ENCODE measurements around the gene NACC2.
A peak's percentile ranks its signal among the peaks of the same experiment; 100 is the strongest.

The NACC2 gene

GRCh38 chr9:136127313-136127712 lies 32.2 kb upstream of the NACC2 start:
- H3K9me3 ChIP-seq (ENCODE audit: control insufficient read depth, low read length), result no peaks in the 10 kb centered on the region
- peaks cover 5% of the 10 kb centered on the region for H3K4me1 ChIP-seq (ENCODE audit: control insufficient read depth, insufficient read depth, low read length, poor library complexity, severe bottlenecking)
- H3K27ac ChIP-seq (ENCODE audit: low read depth, low read length, severe bottlenecking), result no peak overlapping the region
- H3K36me3 ChIP-seq (ENCODE audit: control insufficient read depth, insufficient read depth, low read length), result no peaks in the 10 kb centered on the region
- WGBS, 2 experiments (ENCODE audit: insufficient coverage in 2 of 2), result 96 to 97% methylated on average over 14 to 16 of the region's 18 CpGs
- H3K4me3 ChIP-seq (ENCODE audit: extremely low read depth, insufficient read depth, low read length, poor library complexity, severe bottlenecking), result no peak overlapping the region

- 60 to 65% methylated on average over 1 to 2 of the region's 2 CpGs for WGBS, 2 experiments (ENCODE audit: insufficient coverage in 2 of 2)
- no peaks in the 10 kb centered on the region for H3K4me1 ChIP-seq (ENCODE audit: control insufficient read depth, insufficient read depth, low read length, poor library complexity, severe bottlenecking)
- H3K27ac ChIP-seq (ENCODE audit: low read depth, low read length, severe bottlenecking), result no peak overlapping the region
- H3K36me3 ChIP-seq (ENCODE audit: control insufficient read depth, insufficient read depth, low read length), result no peaks in the 10 kb centered on the region
- no peak overlapping the region for H3K4me3 ChIP-seq (ENCODE audit: extremely low read depth, insufficient read depth, low read length, poor library complexity, severe bottlenecking)
- no peaks in the 10 kb centered on the region for H3K9me3 ChIP-seq (ENCODE audit: control insufficient read depth, low read length)
Observed at GRCh38 chr9:136124976-136125692, 30.0 kb upstream of the NACC2 start.

GRCh38 chr9:136122425-136123383 lies 27.6 kb upstream of the NACC2 start:
- 36 to 38% methylated on average over 38 to 39 of the region's 45 CpGs for WGBS, 2 experiments (ENCODE audit: insufficient coverage in 2 of 2)
- Histone ChIP-seq H3K9me3 (ENCODE audit: control insufficient read depth, low read length) (no peaks in the 10 kb centered on the region), H3K36me3 (ENCODE audit: control insufficient read depth, insufficient read depth, low read length) (no peaks in the 10 kb centered on the region), H3K27ac (ENCODE audit: low read depth, low read length, severe bottlenecking) (no peak overlapping the region), H3K4me1 (ENCODE audit: control insufficient read depth, insufficient read depth, low read length, poor library complexity, severe bottlenecking) (peaks cover 4% of the 10 kb centered on the region), H3K4me3 (ENCODE audit: extremely low read depth, insufficient read depth, low read length, poor library complexity, severe bottlenecking) (no peak overlapping the region)

- no peaks in the 10 kb centered on the region for H3K9me3 ChIP-seq (ENCODE audit: control insufficient read depth, low read length)
- peaks cover 11% of the 10 kb centered on the region for H3K4me1 ChIP-seq (ENCODE audit: control insufficient read depth, insufficient read depth, low read length, poor library complexity, severe bottlenecking)
- no peak overlapping the region for H3K27ac ChIP-seq (ENCODE audit: low read depth, low read length, severe bottlenecking)
- WGBS, 2 experiments (ENCODE audit: insufficient coverage in 2 of 2), result 98 to 100% methylated on average over 6 to 9 of the region's 9 CpGs
- H3K4me3 ChIP-seq (ENCODE audit: extremely low read depth, insufficient read depth, low read length, poor library complexity, severe bottlenecking), result no peak overlapping the region
- H3K36me3 ChIP-seq (ENCODE audit: control insufficient read depth, insufficient read depth, low read length), result peaks cover 2% of the 10 kb centered on the region
Observed at GRCh38 chr9:136121801-136122200, 26.7 kb upstream of the NACC2 start.

- Histone ChIP-seq H3K27ac (ENCODE audit: low read depth, low read length, severe bottlenecking) (no peak overlapping the region), H3K4me1 (ENCODE audit: control insufficient read depth, insufficient read depth, low read length, poor library complexity, severe bottlenecking) (peaks cover 16% of the 10 kb centered on the region), H3K4me3 (ENCODE audit: extremely low read depth, insufficient read depth, low read length, poor library complexity, severe bottlenecking) (no peak overlapping the region), H3K9me3 (ENCODE audit: control insufficient read depth, low read length) (no peaks in the 10 kb centered on the region), H3K36me3 (ENCODE audit: control insufficient read depth, insufficient read depth, low read length) (peaks cover 14% of the 10 kb centered on the region)
- WGBS, 2 experiments (ENCODE audit: insufficient coverage in 2 of 2), result 94 to 95% methylated on average over 15 to 17 of the region's 18 CpGs
Observed at GRCh38 chr9:136120438-136120844, 25.4 kb upstream of the NACC2 start.

GRCh38 chr9:136119883-136120393 lies 24.8 kb upstream of the NACC2 start:
- Histone ChIP-seq H3K4me3 (ENCODE audit: extremely low read depth, insufficient read depth, low read length, poor library complexity, severe bottlenecking) (peak overlapping the region; percentile 66), H3K4me1 (ENCODE audit: control insufficient read depth, insufficient read depth, low read length, poor library complexity, severe bottlenecking) (peaks cover 16% of the 10 kb centered on the region), H3K27ac (ENCODE audit: low read depth, low read length, severe bottlenecking) (peak overlapping the region; percentile 79), H3K9me3 (ENCODE audit: control insufficient read depth, low read length) (no peaks in the 10 kb centered on the region), H3K36me3 (ENCODE audit: control insufficient read depth, insufficient read depth, low read length) (peaks cover 19% of the 10 kb centered on the region)
- WGBS, 2 experiments (ENCODE audit: insufficient coverage in 2 of 2), result 75 to 82% methylated on average over 8 to 10 of the region's 11 CpGs

- peak overlapping the region; percentile 66 for H3K4me3 ChIP-seq (ENCODE audit: extremely low read depth, insufficient read depth, low read length, poor library complexity, severe bottlenecking)
- H3K4me1 ChIP-seq (ENCODE audit: control insufficient read depth, insufficient read depth, low read length, poor library complexity, severe bottlenecking), result peaks cover 16% of the 10 kb centered on the region
- 3% methylated on average over 37 to 62 of the region's 64 CpGs for WGBS, 2 experiments (ENCODE audit: insufficient coverage in 2 of 2)
- peaks cover 26% of the 10 kb centered on the region for H3K36me3 ChIP-seq (ENCODE audit: control insufficient read depth, insufficient read depth, low read length)
- H3K27ac ChIP-seq (ENCODE audit: low read depth, low read length, severe bottlenecking), result peak overlapping the region; percentile 79
- H3K9me3 ChIP-seq (ENCODE audit: control insufficient read depth, low read length), result no peaks in the 10 kb centered on the region
Observed at GRCh38 chr9:136119061-136119882, 24.2 kb upstream of the NACC2 start.

GRCh38 chr9:136118320-136119060 lies 23.4 kb upstream of the NACC2 start, which contains the start of gene TMEM250:
Gene TMEM250 (minus strand): TSS chr9:136118875. CDS start chr9:136116900, 1,975 bp downstream.
- 0% methylated on average over 85 to 98 of the region's 112 CpGs for WGBS, 2 experiments (ENCODE audit: insufficient coverage in 2 of 2)

GRCh38 chr9:136117916-136118319 lies 22.8 kb upstream of the NACC2 start:
- Histone ChIP-seq H3K36me3 (ENCODE audit: control insufficient read depth, insufficient read depth, low read length) (peaks cover 36% of the 10 kb centered on the region), H3K27ac (ENCODE audit: low read depth, low read length, severe bottlenecking) (peak overlapping the region; percentile 79), H3K4me3 (ENCODE audit: extremely low read depth, insufficient read depth, low read length, poor library complexity, severe bottlenecking) (peak overlapping the region; percentile 66), H3K9me3 (ENCODE audit: control insufficient read depth, low read length) (no peaks in the 10 kb centered on the region), H3K4me1 (ENCODE audit: control insufficient read depth, insufficient read depth, low read length, poor library complexity, severe bottlenecking) (peaks cover 16% of the 10 kb centered on the region)
- WGBS, 2 experiments (ENCODE audit: insufficient coverage in 2 of 2), result 1% methylated on average over 22 to 33 of the region's 36 CpGs

More at GRCh38 chr9:136118320-136119060, 23.4 kb upstream of the NACC2 start, which contains the start of gene TMEM250:
- Histone ChIP-seq H3K27ac (ENCODE audit: low read depth, low read length, severe bottlenecking) (peak within 1 kb of the TSS; percentile 79), H3K36me3 (ENCODE audit: control insufficient read depth, insufficient read depth, low read length) (peaks cover 33% of the 10 kb centered on the region), H3K9me3 (ENCODE audit: control insufficient read depth, low read length) (no peaks in the 10 kb centered on the region), H3K4me3 (ENCODE audit: extremely low read depth, insufficient read depth, low read length, poor library complexity, severe bottlenecking) (peak within 1 kb of the TSS; percentile 66), H3K4me1 (ENCODE audit: control insufficient read depth, insufficient read depth, low read length, poor library complexity, severe bottlenecking) (peaks cover 16% of the 10 kb centered on the region)

Measured in mesodermal cell (in vitro differentiated cells).